GM18499 (cell line): ENCODE data around the gene TEKTIP1.
"Not testable (repeated sequence)": the region's sequence is repeated elsewhere in the genome, so short reads cannot be mapped to it uniquely, and the experiment has no call there.

Experiments used
- ATAC-seq: cut with Tn5 transposase; IDR thresholded peaks from one replicate; pipeline ENCODE4 v1.9.1; 2021; ENCODE audit warnings: moderate number of reproducible peaks; ENCODE audit not compliant: insufficient read depth, unreplicated experiment

TEKTIP1 gene

GRCh38 chr19:3578390-3578789, 39.4 kb downstream of the TEKTIP1 start:
- no peak for ATAC-seq

GRCh38 chr19:3580156-3580934, 41.4 kb downstream of the TEKTIP1 start:
- no peak for ATAC-seq

- not testable (repeated sequence) for ATAC-seq
These were observed 42.8 kb downstream of the TEKTIP1 start for GRCh38 chr19:3581792-3582191.

GRCh38 chr19:3584036-3584802, 45.2 kb downstream of the TEKTIP1 start:
- ATAC-seq, result not testable (repeated sequence)

- no peak for ATAC-seq
These were observed 46.5 kb downstream of the TEKTIP1 start, which contains the start of gene GIPC3 for GRCh38 chr19:3585301-3586126. Gene GIPC3 (plus strand): TSS chr19:3585478. CDS start chr19:3585598, 120 bp downstream.

GRCh38 chr19:3586127-3586626, 47.2 kb downstream of the TEKTIP1 start:
- no peak for ATAC-seq

- ATAC-seq, result no peak
These were observed 47.9 kb downstream of the TEKTIP1 start for GRCh38 chr19:3586707-3587346.

- ATAC-seq, result no peak
These were observed 50.5 kb downstream of the TEKTIP1 start for GRCh38 chr19:3589439-3589838.

- no peak for ATAC-seq
These were observed 51.0 kb downstream of the TEKTIP1 start for GRCh38 chr19:3589949-3590348.

GRCh38 chr19:3590991-3591659, 52.2 kb downstream of the TEKTIP1 start:
- no peak for ATAC-seq

GRCh38 chr19:3591876-3592613, 53.1 kb downstream of the TEKTIP1 start:
- ATAC-seq, result no peak

GRCh38 chr19:3593156-3593555, 54.2 kb downstream of the TEKTIP1 start:
- ATAC-seq, result no peak
